Astrocyte (in vitro differentiated cells and primary cell): ENCODE measurements around the gene DYRK3. TPM values are rescaled to one million over a fixed set of nuclear protein-coding genes. Genes with fewer than 3 reads are reported as not detected.

Experiments used
- DNase-seq: peaks from one replicate; pipeline ENCODE4 v3.0.0-alpha.2; 2010; ENCODE audit warnings: low read depth
- FAIRE-seq: peaks from 2 replicates; lab custom pipeline; 2011; peaks lifted over from hg19 to GRCh38; lab: Jason Lieb, UNC
- H2AFZ ChIP-seq: 2 replicates; pipeline ENCODE4 v1.6.0; 2012; ENCODE audit warnings: low read depth, low read length, inconsistent platforms
- H3K27ac ChIP-seq: 2 replicates; pipeline ENCODE4 v1.5.1; 2011; ENCODE audit warnings: low read depth, low read length, inconsistent platforms
- H3K27me3 ChIP-seq: 2 replicates; pipeline ENCODE4 v1.6.0; 2011; ENCODE audit warnings: low read length, inconsistent platforms; ENCODE audit not compliant: insufficient read depth
- H3K36me3 ChIP-seq: 2 replicates; pipeline ENCODE4 v1.5.1; 2011; ENCODE audit warnings: low read length, inconsistent platforms; ENCODE audit not compliant: insufficient read depth
- H3K4me1 ChIP-seq: 2 replicates; pipeline ENCODE4 v1.5.1; 2011; ENCODE audit warnings: low read length, inconsistent platforms; ENCODE audit not compliant: insufficient read depth
- H3K4me2 ChIP-seq: 2 replicates; pipeline ENCODE4 v1.6.0; 2012; ENCODE audit warnings: low read length, inconsistent platforms
- H3K4me3 ChIP-seq: 2 replicates; pipeline ENCODE4 v1.5.1; 2011; ENCODE audit warnings: low read depth, mild to moderate bottlenecking, low read length, inconsistent platforms; ENCODE audit not compliant: insufficient read depth
- H3K79me2 ChIP-seq: 2 replicates; pipeline ENCODE4 v1.6.0; 2012; ENCODE audit warnings: mild to moderate bottlenecking, low read length, inconsistent platforms; ENCODE audit not compliant: insufficient read depth
- H3K9ac ChIP-seq: 2 replicates; pipeline ENCODE4 v1.6.0; 2012; ENCODE audit warnings: mild to moderate bottlenecking, low read length, inconsistent platforms
- H3K9me3 ChIP-seq: 2 replicates; pipeline ENCODE4 v1.5.1; 2012; ENCODE audit warnings: low read depth, mild to moderate bottlenecking, low read length, inconsistent platforms; ENCODE audit not compliant: insufficient read depth
- H4K20me1 ChIP-seq: 2 replicates; pipeline ENCODE4 v1.6.0; 2012; ENCODE audit warnings: low read length, inconsistent platforms; ENCODE audit not compliant: insufficient read depth
- H3K27ac Mint-ChIP-seq: one replicate; pipeline ENCODE4 v1.8.0; 2021; ENCODE audit warnings: mild to moderate bottlenecking, mixed read lengths; ENCODE audit not compliant: unreplicated experiment
- H3K27me3 Mint-ChIP-seq: one replicate; pipeline ENCODE4 v1.8.0; 2021; ENCODE audit warnings: low read depth, mixed read lengths; ENCODE audit not compliant: unreplicated experiment
- H3K36me3 Mint-ChIP-seq: one replicate; pipeline ENCODE4 v1.8.0; 2021; ENCODE audit warnings: low read depth, mixed read lengths; ENCODE audit not compliant: unreplicated experiment
- H3K4me1 Mint-ChIP-seq: one replicate; pipeline ENCODE4 v1.8.0; 2021; ENCODE audit warnings: low read depth, mixed read lengths; ENCODE audit not compliant: unreplicated experiment
- H3K4me3 Mint-ChIP-seq: one replicate; pipeline ENCODE4 v1.8.0; 2021; ENCODE audit warnings: mild to moderate bottlenecking, moderate library complexity, mixed read lengths; ENCODE audit not compliant: unreplicated experiment
- H3K9me3 Mint-ChIP-seq: one replicate; pipeline ENCODE4 v1.8.0; 2021; ENCODE audit warnings: mild to moderate bottlenecking, mixed read lengths; ENCODE audit not compliant: unreplicated experiment
- CTCF ChIP-seq: IDR thresholded peaks from 2 replicates; pipeline ENCODE4 v1.5.1; 2011; ENCODE audit warnings: low read depth, mild to moderate bottlenecking, inconsistent platforms, low read length, moderate library complexity; ENCODE audit not compliant: insufficient read depth
- EZH2 ChIP-seq: IDR thresholded peaks from 2 replicates; pipeline ENCODE4 v1.6.1; 2012; ENCODE audit warnings: mild to moderate bottlenecking, low read length, inconsistent platforms; ENCODE audit not compliant: insufficient read depth
- total RNA-seq: library from RNA; stranded (reverse); gene quantifications from 2 replicates; pipeline ENCODE4 v1.2.1, GENCODE V29; 2021

The DYRK3 gene
- total RNA-seq, 1 donor from 2014 or later: 8.2 TPM

- Histone ChIP-seq H3K36me3 (no peaks in the 10 kb centered on the region), H4K20me1 (no peaks in the 10 kb centered on the region), H3K27ac (no peak overlapping the region), H2AFZ (no peak overlapping the region), H3K9me3 (no peaks in the 10 kb centered on the region), H3K4me2 (no peak overlapping the region), H3K79me2 (peaks cover 6% of the 10 kb centered on the region), H3K27me3 (no peaks in the 10 kb centered on the region), H3K4me1 (peaks cover 23% of the 10 kb centered on the region), H3K4me3 (no peak overlapping the region), H3K9ac (no peak overlapping the region)
- Mint-ChIP-seq H3K9me3 (peaks cover 4% of the 10 kb centered on the region), H3K27me3 (peaks cover 8% of the 10 kb centered on the region), H3K36me3 (no peaks in the 10 kb centered on the region), H3K27ac (no peak overlapping the region), H3K4me3 (no peak overlapping the region), H3K4me1 (peaks cover 14% of the 10 kb centered on the region)
- FAIRE-seq (no peak), DNase-seq (peak; percentile 74)
- TF ChIP-seq EZH2: no peak
- TF ChIP-seq CTCF: peak; percentile 53
Observed at GRCh38 chr1:206631085-206631509, 4.2 kb upstream of the DYRK3 start.

GRCh38 chr1:206633708-206634121 is 1.6 kb upstream of the DYRK3 start:
- Histone ChIP-seq H3K4me2 (peak overlapping the region; percentile 92), H3K4me1 (peaks cover 23% of the 10 kb centered on the region), H3K9ac (peak overlapping the region; percentile 89), H3K36me3 (no peaks in the 10 kb centered on the region), H4K20me1 (peaks cover 3% of the 10 kb centered on the region), H3K79me2 (peaks cover 9% of the 10 kb centered on the region), H3K9me3 (no peaks in the 10 kb centered on the region), H3K4me3 (peak overlapping the region; percentile 7), H2AFZ (peak overlapping the region; percentile 53), H3K27ac (peak overlapping the region; percentile 91), H3K27me3 (no peaks in the 10 kb centered on the region)
- Mint-ChIP-seq H3K27ac (peak overlapping the region; percentile 48), H3K36me3 (no peaks in the 10 kb centered on the region), H3K9me3 (no peaks in the 10 kb centered on the region), H3K27me3 (peaks cover 1% of the 10 kb centered on the region), H3K4me3 (no peak overlapping the region), H3K4me1 (peaks cover 17% of the 10 kb centered on the region)
- peak; percentile 90 for DNase-seq
- no peak for FAIRE-seq
- TF ChIP-seq CTCF (no peak), EZH2 (no peak)

GRCh38 chr1:206634365-206635079 is 814 bp upstream of the DYRK3 start:
- H3K27ac Mint-ChIP-seq: peak overlapping the region; percentile 75
- peaks cover 9% of the 10 kb centered on the region for H3K79me2 ChIP-seq
- peaks cover 17% of the 10 kb centered on the region for H3K4me1 Mint-ChIP-seq
- FAIRE-seq (no peak), DNase-seq (peak; percentile 67)
- peak overlapping the region; percentile 66 for H2AFZ ChIP-seq
- H3K36me3 ChIP-seq: no peaks in the 10 kb centered on the region
- H3K4me1 ChIP-seq: peaks cover 23% of the 10 kb centered on the region
- TF ChIP-seq EZH2 (no peak), CTCF (peak; percentile 90)
- H3K27me3 Mint-ChIP-seq: no peaks in the 10 kb centered on the region
- peaks cover 3% of the 10 kb centered on the region for H4K20me1 ChIP-seq
- peak overlapping the region; percentile 89 for H3K9ac ChIP-seq
- H3K27ac ChIP-seq: peak overlapping the region; percentile 91
- no peaks in the 10 kb centered on the region for H3K36me3 Mint-ChIP-seq
- H3K27me3 ChIP-seq: no peaks in the 10 kb centered on the region
- peak overlapping the region; percentile 68 for H3K4me3 ChIP-seq
- peak overlapping the region; percentile 93 for H3K4me3 Mint-ChIP-seq
- no peaks in the 10 kb centered on the region for H3K9me3 Mint-ChIP-seq
- no peaks in the 10 kb centered on the region for H3K9me3 ChIP-seq
- H3K4me2 ChIP-seq: peak overlapping the region; percentile 92
